HG02623 (cell line): ENCODE data around the gene PHLPP2.
"Not testable (repeated sequence)": the region's sequence is repeated elsewhere in the genome, so short reads cannot be mapped to it uniquely, and the experiment has no call there.

ENCODE experiments used
- ATAC-seq: cut with Tn5 transposase; IDR thresholded peaks from one replicate; pipeline ENCODE4 v1.9.1; 2021; ENCODE audit warnings: moderate library complexity; ENCODE audit not compliant: unreplicated experiment

Gene PHLPP2

GRCh38 chr16:71626858-71627213, 97.7 kb downstream of the PHLPP2 start:
- ATAC-seq = no peak

GRCh38 chr16:71626018-71626857, 98.3 kb downstream of the PHLPP2 start, which contains the start of gene MARVELD3:
MARVELD3 (plus strand) TSS chr16:71626184; CDS start chr16:71626230, 46 bp downstream.
- no peak for ATAC-seq

- ATAC-seq = no peak
These were observed 99.2 kb downstream of the PHLPP2 start for GRCh38 chr16:71625113-71625850.

GRCh38 chr16:71623597-71623996, 100.9 kb downstream of the PHLPP2 start:
- no peak for ATAC-seq

GRCh38 chr16:71622088-71622487, 102.4 kb downstream of the PHLPP2 start:
- no peak for ATAC-seq

- no peak for ATAC-seq
These were observed 106.1 kb downstream of the PHLPP2 start for GRCh38 chr16:71618429-71618828.

GRCh38 chr16:71614956-71615355, 109.5 kb downstream of the PHLPP2 start:
- ATAC-seq = not testable (repeated sequence)

- no peak for ATAC-seq
These were observed 113.3 kb downstream of the PHLPP2 start for GRCh38 chr16:71610936-71611871.

GRCh38 chr16:71610447-71610846, 114.1 kb downstream of the PHLPP2 start:
- no peak for ATAC-seq

- no peak for ATAC-seq
These were observed 115.4 kb downstream of the PHLPP2 start for GRCh38 chr16:71609066-71609465.

GRCh38 chr16:71600822-71601221, 123.7 kb downstream of the PHLPP2 start:
- ATAC-seq = no peak

- ATAC-seq = not testable (repeated sequence)
These were observed 126.1 kb downstream of the PHLPP2 start for GRCh38 chr16:71598426-71598825.

- not testable (repeated sequence) for ATAC-seq
These were observed 129.1 kb downstream of the PHLPP2 start for GRCh38 chr16:71595340-71595826.
